PC-9 (cell line): Measurements from ENCODE around the gene RPEL1.
"Not testable (repeated sequence)": the region's sequence is repeated elsewhere in the genome, so short reads cannot be mapped to it uniquely, and the experiment has no call there.

ENCODE experiments used
- CTCF ChIP-seq: fragments of 200-600 bp; sonication (generic); conservative IDR thresholded peaks from 2 replicates; pipeline ENCODE4 v1.6.1; 2017; ENCODE audit warnings: mixed run types, antibody characterized with exemption, mild to moderate bottlenecking, moderate library complexity
- EZH2 ChIP-seq: fragments of 200-600 bp; sonication (generic); IDR thresholded peaks from 2 replicates; pipeline ENCODE4 v1.8.0; 2017; ENCODE audit warnings: antibody characterized with exemption, low read depth

- TF ChIP-seq CTCF, EZH2: not testable (repeated sequence)
Observed at GRCh38 chr10:103207643-103208042, 38.0 kb upstream of the RPEL1 start.
